Breast epithelium (tissue), 3 donors: ENCODE results near the gene DSCAML1.

Experiments used
- CTCF ChIP-seq, 3 donors: fragments of 450-650 bp; IDR thresholded peaks; one replicate each; pipeline ENCODE4 v1.5.1; 2016 to 2017; ENCODE audit warnings: antibody characterized with exemption in 3 of 3, mild to moderate bottlenecking in 3 of 3, moderate library complexity in 3 of 3
- POLR2A ChIP-seq: fragments of 450-650 bp; IDR thresholded peaks from one replicate; pipeline ENCODE4 v1.6.1; 2016; ENCODE audit warnings: antibody characterized with exemption, mild to moderate bottlenecking, moderate library complexity
- POLR2AphosphoS5 ChIP-seq, 3 donors: sonication (generic); formaldehyde crosslinking; IDR thresholded peaks; one replicate each; pipeline ENCODE4 v1.6.1; 2017; ENCODE audit warnings: antibody characterized with exemption in 3 of 3

DNA sequence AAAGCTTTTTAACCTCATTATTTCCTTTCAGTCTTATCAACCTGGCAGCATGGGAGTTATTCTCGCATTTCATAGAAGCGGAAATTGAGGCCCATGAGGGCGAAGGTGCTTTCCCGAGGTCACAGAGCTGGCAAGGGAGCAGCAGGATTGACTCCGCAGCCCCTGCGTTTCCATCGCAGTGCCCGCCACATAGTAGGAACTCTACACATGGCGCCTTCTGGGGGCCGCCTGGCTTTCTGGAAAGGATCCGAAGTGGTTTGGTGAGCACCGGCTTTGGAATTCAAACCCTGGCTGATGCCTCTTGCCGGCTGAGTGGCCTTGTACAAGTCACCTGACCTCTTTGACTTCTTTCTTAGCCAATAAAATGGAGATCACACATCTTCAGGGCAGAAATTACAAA lies 376.0 kb downstream of the DSCAML1 start:
- TF ChIP-seq CTCF (IDR thresholded peaks at IDR 0.05) (no peak), POLR2AphosphoS5 (IDR thresholded peaks at IDR 0.05) (no peak), POLR2A (no peak)
